ENCODE measurements around the gene KCNIP1.

KCNIP1 gene

GRCh38 chr5:170617533-170618490 is 114.0 kb downstream of the KCNIP1 start:
- no peak for TF ChIP-seq CTCF (conservative IDR thresholded peaks at IDR 0.05)
- peak overlapping the region; percentile 21; the same call in 1 of the 2 replicates for H3K27ac ChIP-seq

GRCh38 chr5:170619869-170620268 is 116.0 kb downstream of the KCNIP1 start:
- TF ChIP-seq CTCF (conservative IDR thresholded peaks at IDR 0.05) = no peak
- H3K27ac ChIP-seq = no peak overlapping the region

GRCh38 chr5:170622933-170623332 is 119.1 kb downstream of the KCNIP1 start:
- H3K27ac ChIP-seq = no peak overlapping the region
- TF ChIP-seq CTCF (conservative IDR thresholded peaks at IDR 0.05) = no peak

- peak; percentile 83 for TF ChIP-seq CTCF (conservative IDR thresholded peaks at IDR 0.05)
- no peak overlapping the region for H3K27ac ChIP-seq
Observed at GRCh38 chr5:170623576-170624181, 119.9 kb downstream of the KCNIP1 start.

- TF ChIP-seq CTCF (conservative IDR thresholded peaks at IDR 0.05) = no peak
- no peak overlapping the region for H3K27ac ChIP-seq
Observed at GRCh38 chr5:170625221-170626165, 121.7 kb downstream of the KCNIP1 start.

- H3K27ac ChIP-seq = no peak overlapping the region
- TF ChIP-seq CTCF (conservative IDR thresholded peaks at IDR 0.05) = no peak
Observed at GRCh38 chr5:170626507-170627150, 122.8 kb downstream of the KCNIP1 start.
